Mesenchymal stem cell (in vitro differentiated cells and primary cell): ENCODE data around the gene PPDPF.

Source experiments
- DNase-seq: peaks from one replicate; pipeline ENCODE4 v3.0.0-alpha.2; 2013
- H2AFZ ChIP-seq: one replicate; pipeline ENCODE4 v1.6.1; 2013; ENCODE audit warnings: low read depth, mild to moderate bottlenecking, control low read depth, inconsistent platforms, low read length, moderate library complexity
- H2AK5ac ChIP-seq: 2 replicates; pipeline ENCODE4 v1.6.1; 2013; ENCODE audit warnings: low read length, moderate library complexity, mild to moderate bottlenecking, inconsistent platforms; ENCODE audit not compliant: severe bottlenecking
- H2BK120ac ChIP-seq: one replicate; pipeline ENCODE4 v1.6.1; 2013; ENCODE audit warnings: low read depth, mild to moderate bottlenecking, inconsistent platforms, low read length, moderate library complexity
- H2BK12ac ChIP-seq, 2 experiments: one replicate each; pipeline ENCODE4 v1.6.1; 2013; ENCODE audit warnings: inconsistent platforms in 2 of 2, low read length in 2 of 2, mild to moderate bottlenecking in 2 of 2, moderate library complexity in 2 of 2, control low read depth in 1 of 2
- H2BK15ac ChIP-seq: one replicate; pipeline ENCODE4 v1.6.1; 2013; ENCODE audit warnings: mild to moderate bottlenecking, low read depth, inconsistent platforms; ENCODE audit not compliant: poor library complexity, severe bottlenecking
- H2BK5ac ChIP-seq: 2 replicates; pipeline ENCODE4 v1.6.1; 2013; ENCODE audit warnings: low read depth, mild to moderate bottlenecking, low read length, control low read depth, inconsistent platforms; ENCODE audit not compliant: poor library complexity, severe bottlenecking
- H3K14ac ChIP-seq, 2 experiments: one replicate each; pipeline ENCODE4 v1.6.1; 2013; ENCODE audit warnings: inconsistent platforms in 2 of 2, low read length in 2 of 2, control low read depth in 1 of 2, mild to moderate bottlenecking in 1 of 2, moderate library complexity in 1 of 2
- H3K18ac ChIP-seq, 2 experiments: one replicate each; pipeline ENCODE4 v1.6.1; 2013; ENCODE audit warnings: inconsistent platforms in 2 of 2, low read length in 2 of 2, control low read depth in 1 of 2, low read depth in 1 of 2, mild to moderate bottlenecking in 1 of 2
- H3K23ac ChIP-seq, 2 experiments: one replicate each; pipeline ENCODE4 v1.6.1; 2013; ENCODE audit warnings: inconsistent platforms in 2 of 2, low read length in 2 of 2, mild to moderate bottlenecking in 2 of 2, moderate library complexity in 2 of 2, control low read depth in 1 of 2
- H3K27ac ChIP-seq: 2 replicates; pipeline ENCODE4 v1.5.1; 2013; ENCODE audit warnings: mild to moderate bottlenecking, moderate library complexity, low read length, control low read depth, inconsistent platforms; ENCODE audit not compliant: poor library complexity, severe bottlenecking
- H3K27me3 ChIP-seq, 2 experiments: 2 replicates each; pipeline versions ENCODE4 v1.6.1 to v1.7.0; 2013; ENCODE audit warnings: low read length in 2 of 2, mild to moderate bottlenecking in 2 of 2, moderate library complexity in 2 of 2, control low read depth in 1 of 2, inconsistent platforms in 1 of 2; ENCODE audit not compliant: control insufficient read depth in 1 of 2, insufficient read depth in 1 of 2
- H3K36me3 ChIP-seq, 2 experiments: 2 replicates each; pipeline versions ENCODE4 v1.6.1 to v1.7.0; 2013; ENCODE audit warnings: low read length in 2 of 2, control low read depth in 1 of 2, inconsistent platforms in 1 of 2, low read depth in 1 of 2, mild to moderate bottlenecking in 1 of 2; ENCODE audit not compliant: insufficient read depth in 2 of 2, control insufficient read depth in 1 of 2
- H3K4ac ChIP-seq, 2 experiments: one replicate each; pipeline ENCODE4 v1.6.1; 2013; ENCODE audit warnings: inconsistent platforms in 2 of 2, low read length in 2 of 2, mild to moderate bottlenecking in 2 of 2, moderate library complexity in 2 of 2, control low read depth in 1 of 2, low read depth in 1 of 2
- H3K4me1 ChIP-seq: 2 replicates; pipeline ENCODE4 v1.6.1; 2013; ENCODE audit warnings: low read depth, low read length, control low read depth; ENCODE audit not compliant: control insufficient read depth, insufficient read depth
- H3K4me2 ChIP-seq: 2 replicates; pipeline ENCODE4 v1.6.1; 2013; ENCODE audit warnings: low read length, mild to moderate bottlenecking, inconsistent platforms; ENCODE audit not compliant: poor library complexity, severe bottlenecking
- H3K4me3 ChIP-seq, 2 experiments: 2 replicates each; pipeline versions ENCODE4 v1.5.1 to v1.7.0; 2013; ENCODE audit warnings: low read length in 2 of 2, mild to moderate bottlenecking in 2 of 2, control low read depth in 1 of 2, low read depth in 1 of 2; ENCODE audit not compliant: insufficient read depth in 1 of 2
- H3K79me1 ChIP-seq: replicated peaks from 2 replicates; pipeline ENCODE4 v1.6.1; 2013; ENCODE audit warnings: mild to moderate bottlenecking, control low read depth, low read length, inconsistent platforms; ENCODE audit not compliant: poor library complexity, severe bottlenecking
- H3K9ac ChIP-seq: 2 replicates; pipeline ENCODE4 v1.7.0; 2013; ENCODE audit warnings: mild to moderate bottlenecking, low read length, moderate library complexity
- H3K9me3 ChIP-seq: 2 replicates; pipeline ENCODE4 v1.7.0; 2013; ENCODE audit warnings: mild to moderate bottlenecking, low read length; ENCODE audit not compliant: control insufficient read depth
- H4K8ac ChIP-seq: one replicate; pipeline ENCODE4 v1.6.1; 2013; ENCODE audit warnings: inconsistent platforms, mild to moderate bottlenecking, low read length, moderate library complexity
- H4K91ac ChIP-seq: one replicate; pipeline ENCODE4 v1.6.1; 2013; ENCODE audit warnings: mild to moderate bottlenecking, low read length, inconsistent platforms
- WGBS: methylation state at CpG from one replicate; pipeline ENCODE4 v1.1.7; 2013; ENCODE audit warnings: mixed read lengths; 5-methylcytosine and 5-hydroxymethylcytosine counted together

The PPDPF gene

DNA sequence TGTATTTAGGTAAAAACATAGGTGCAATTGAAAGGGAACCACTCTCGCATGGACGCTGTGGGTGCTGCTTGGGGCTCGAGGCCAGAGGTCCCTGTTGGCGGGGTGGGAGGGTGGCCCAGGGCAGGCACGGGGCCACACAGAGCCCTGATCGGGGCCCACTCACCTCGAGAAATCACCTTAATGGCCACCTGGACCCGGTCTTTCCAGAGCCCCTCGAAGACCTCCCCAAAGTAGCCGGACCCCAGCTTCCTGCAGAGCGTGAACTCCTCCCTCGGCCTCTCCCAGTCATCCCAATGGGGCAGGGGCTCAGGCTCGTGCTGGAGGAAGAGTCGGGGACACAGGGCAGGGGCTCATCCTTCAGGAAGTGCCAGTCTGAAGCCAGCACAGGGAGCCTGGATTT lies 12.8 kb downstream of the PPDPF start:
- DNase-seq, result no peak
- Histone ChIP-seq H3K4me2 (no peak overlapping the region), H3K14ac (no peak overlapping the region), H4K91ac (no peak overlapping the region), H3K23ac (no peak overlapping the region), H2AK5ac (no peak overlapping the region), H3K4me1 (peaks cover 38% of the 10 kb centered on the region), H3K9ac (no peak overlapping the region), H3K9me3 (no peaks in the 10 kb centered on the region), H3K4me3 (no peak overlapping the region), H2AFZ (no peak overlapping the region), H4K8ac (no peak overlapping the region), H3K27ac (no peak overlapping the region), H3K18ac (no peak overlapping the region), H2BK5ac (no peak overlapping the region), H2BK120ac (no peak overlapping the region), H2BK12ac (no peak overlapping the region), H3K36me3 (no peaks in the 10 kb centered on the region), H2BK15ac (no peak overlapping the region), H3K79me1 (no peaks in the 10 kb centered on the region), H3K4ac (no peak overlapping the region), H3K27me3 (peaks cover 0 to 68% of the 10 kb centered on the region in 2 experiments)
- WGBS, result 88% methylated on average over 14 of the region's 14 CpGs

DNA sequence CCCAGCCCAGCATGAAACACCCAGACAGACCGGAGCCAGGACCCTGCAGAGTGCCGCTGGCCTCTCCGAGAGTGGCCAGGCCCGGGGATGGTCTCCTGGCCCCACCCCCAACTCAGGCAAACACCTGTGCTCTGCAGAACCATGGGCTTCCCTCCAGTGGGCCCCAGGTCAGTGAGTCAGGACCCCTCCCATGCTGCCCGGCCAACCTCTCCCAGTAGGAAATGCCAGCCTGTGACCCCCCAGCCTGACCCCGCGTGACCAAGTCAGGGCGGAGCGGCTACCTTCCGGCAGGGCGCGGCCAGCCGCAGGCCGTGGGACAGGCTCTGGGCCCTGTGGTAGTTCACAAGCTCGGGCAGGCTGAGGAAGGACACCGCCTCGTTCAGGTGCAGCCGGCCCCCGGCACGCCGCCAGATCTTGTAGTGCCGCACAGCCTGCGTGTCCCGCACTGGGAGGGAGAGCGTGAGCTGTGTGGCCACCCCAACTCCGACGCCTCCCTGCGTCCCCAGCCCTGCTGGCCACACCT lies 13.4 kb downstream of the PPDPF start:
- 92% methylated on average over 28 of the region's 28 CpGs for WGBS
- Histone ChIP-seq H3K4me1 (peaks cover 43% of the 10 kb centered on the region), H3K4me3 (no peak overlapping the region), H2BK120ac (no peak overlapping the region), H3K4me2 (no peak overlapping the region), H2BK5ac (no peak overlapping the region), H4K91ac (no peak overlapping the region), H3K36me3 (no peaks in the 10 kb centered on the region), H2BK15ac (no peak overlapping the region), H3K27me3 (peaks cover 0 to 63% of the 10 kb centered on the region in 2 experiments), H3K18ac (no peak overlapping the region), H3K27ac (no peak overlapping the region), H3K4ac (no peak overlapping the region), H4K8ac (no peak overlapping the region), H2AK5ac (no peak overlapping the region), H3K9me3 (no peaks in the 10 kb centered on the region), H3K23ac (no peak overlapping the region), H2BK12ac (no peak overlapping the region), H3K9ac (no peak overlapping the region), H2AFZ (no peak overlapping the region), H3K14ac (no peak overlapping the region), H3K79me1 (no peaks in the 10 kb centered on the region)
- no peak for DNase-seq

DNA sequence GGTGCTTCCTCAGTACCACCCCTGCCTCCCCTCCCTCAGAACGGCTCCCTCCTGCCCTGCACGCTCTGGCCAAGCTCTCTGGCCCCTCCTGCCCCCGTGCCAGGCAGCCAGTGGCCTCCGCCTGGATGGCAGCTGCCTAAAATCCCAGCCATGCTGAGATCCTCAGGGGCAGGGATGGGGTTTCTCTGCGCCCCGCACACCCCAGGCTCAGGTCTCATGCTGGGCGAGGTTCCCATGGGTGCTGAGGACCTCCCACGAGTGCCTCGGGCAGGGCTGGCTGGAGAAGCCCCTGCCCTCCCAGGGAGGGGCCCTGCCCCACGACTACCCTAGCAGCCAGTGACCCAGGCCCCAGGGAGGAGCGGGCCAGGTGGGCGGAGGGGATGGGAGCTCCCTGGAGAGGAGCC lies 13.9 kb downstream of the PPDPF start:
- no peaks in the 10 kb centered on the region for H3K9me3 ChIP-seq
- no peak for DNase-seq
- H3K36me3 ChIP-seq, result no peaks in the 10 kb centered on the region
- H2BK12ac ChIP-seq, result no peak overlapping the region
- no peaks in the 10 kb centered on the region for H3K79me1 ChIP-seq
- H3K23ac ChIP-seq, result no peak overlapping the region
- no peak overlapping the region for H3K18ac ChIP-seq
- H4K8ac ChIP-seq, result no peak overlapping the region
- H3K14ac ChIP-seq, result no peak overlapping the region
- H3K4ac ChIP-seq, result no peak overlapping the region
- H2BK15ac ChIP-seq, result no peak overlapping the region
- no peak overlapping the region for H2AFZ ChIP-seq
- H2AK5ac ChIP-seq, result no peak overlapping the region
- peaks cover 43% of the 10 kb centered on the region for H3K4me1 ChIP-seq
- no peak overlapping the region for H3K4me3 ChIP-seq
- no peak overlapping the region for H2BK120ac ChIP-seq
- peaks cover 0 to 61% of the 10 kb centered on the region in 2 experiments for H3K27me3 ChIP-seq
- H3K9ac ChIP-seq, result no peak overlapping the region
- H4K91ac ChIP-seq, result no peak overlapping the region
- 82% methylated on average over 12 of the region's 12 CpGs for whole genome bisulfite sequencing
- no peak overlapping the region for H3K27ac ChIP-seq
- H3K4me2 ChIP-seq, result no peak overlapping the region
- H2BK5ac ChIP-seq, result no peak overlapping the region

DNA sequence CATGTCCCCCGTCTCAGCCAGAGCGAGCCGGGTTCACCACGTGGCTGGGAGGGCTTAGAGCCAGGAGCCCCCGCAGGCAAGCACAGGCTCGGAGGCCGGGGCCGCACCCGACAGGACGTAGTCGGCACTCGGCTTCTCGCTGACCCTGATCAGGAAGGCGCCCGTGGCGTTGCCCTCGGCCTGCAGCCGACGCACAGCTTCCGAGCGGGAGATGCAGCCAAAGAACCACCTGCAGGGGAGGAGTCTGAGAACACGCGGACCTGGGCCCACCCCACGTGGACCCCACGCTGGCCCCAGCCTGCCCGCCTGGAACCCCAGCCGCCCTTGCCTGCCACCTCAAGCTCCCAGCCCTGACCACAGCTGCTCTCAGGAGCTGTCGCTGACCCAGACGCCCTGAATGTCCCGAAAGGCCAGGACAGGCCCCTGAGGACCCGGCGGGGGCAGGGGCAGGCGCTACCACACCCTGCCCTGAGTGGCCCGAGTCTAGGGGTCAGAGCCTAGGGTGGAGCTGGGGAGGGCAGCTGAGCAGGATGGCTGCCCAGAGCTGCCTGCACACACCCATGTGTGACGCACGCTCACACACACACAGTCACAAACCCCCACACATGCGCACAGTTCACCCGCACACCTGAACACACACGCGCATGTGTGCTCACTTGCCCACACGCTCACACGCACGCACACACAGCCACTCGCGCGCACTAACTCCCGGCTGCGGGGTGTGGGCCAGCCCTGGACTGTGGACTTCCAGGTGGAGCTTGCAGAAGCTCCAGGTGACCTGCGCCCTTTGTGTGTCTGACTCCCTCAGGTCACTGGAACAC lies 14.5 kb downstream of the PPDPF start:
- H2BK5ac ChIP-seq, result peak overlapping the region; percentile 24
- no peak overlapping the region for H2BK12ac ChIP-seq
- H3K4me3 ChIP-seq, result no peak overlapping the region
- H3K4me1 ChIP-seq, result peaks cover 44% of the 10 kb centered on the region
- no peak overlapping the region for H2BK120ac ChIP-seq
- H3K27ac ChIP-seq, result no peak overlapping the region
- H3K9me3 ChIP-seq, result no peaks in the 10 kb centered on the region
- no peaks in the 10 kb centered on the region for H3K79me1 ChIP-seq
- no peak overlapping the region for H3K18ac ChIP-seq
- no peak overlapping the region for H4K91ac ChIP-seq
- H2AK5ac ChIP-seq, result no peak overlapping the region
- no peak overlapping the region for H4K8ac ChIP-seq
- no peak overlapping the region for H2AFZ ChIP-seq
- no peak overlapping the region for H3K23ac ChIP-seq
- peaks cover 0 to 61% of the 10 kb centered on the region in 2 experiments for H3K27me3 ChIP-seq
- H3K4me2 ChIP-seq, result no peak overlapping the region
- H3K14ac ChIP-seq, result no peak overlapping the region
- H2BK15ac ChIP-seq, result no peak overlapping the region
- WGBS, result 84% methylated on average over 42 of the region's 49 CpGs
- H3K36me3 ChIP-seq, result no peaks in the 10 kb centered on the region
- H3K9ac ChIP-seq, result no peak overlapping the region
- no peak for DNase-seq
- no peak overlapping the region for H3K4ac ChIP-seq
